ENCODE measurements around the gene UBE2R2.
"Not testable (repeated sequence)": the region's sequence is repeated elsewhere in the genome, so short reads cannot be mapped to it uniquely, and the experiment has no call there.

Gene UBE2R2

DNA sequence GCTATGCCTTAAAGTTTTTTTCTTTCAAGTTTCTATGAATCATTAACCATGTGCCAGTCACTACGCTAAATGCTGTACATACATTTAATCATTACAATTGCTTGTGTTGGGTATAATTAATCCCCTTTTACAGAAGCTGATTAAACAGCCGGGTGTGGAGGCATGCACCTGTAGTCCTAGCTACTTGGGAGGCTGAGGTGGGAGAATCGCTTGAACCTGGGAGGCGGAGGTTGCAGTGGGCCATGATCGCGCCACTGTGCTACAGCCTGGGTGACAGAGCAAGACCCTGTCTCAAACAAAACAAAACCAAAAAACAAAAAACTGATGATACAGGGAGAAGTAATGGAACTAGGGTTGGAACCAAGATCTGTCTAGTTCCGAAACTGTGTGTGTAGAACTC lies 1.2 kb upstream of the UBE2R2 start:
- H3K36me3 Mint-ChIP-seq: peaks cover 2% of the 10 kb centered on the region
- H3K27me3 Mint-ChIP-seq: no peaks in the 10 kb centered on the region
- peaks cover 49% of the 10 kb centered on the region for H3K4me1 Mint-ChIP-seq (ENCODE audit: low read depth)
- no peaks in the 10 kb centered on the region for H3K9me3 Mint-ChIP-seq (ENCODE audit: low read depth)
- peak overlapping the region; percentile 94 for H3K27ac Mint-ChIP-seq
- H3K4me3 Mint-ChIP-seq: peak overlapping the region; percentile 84

DNA sequence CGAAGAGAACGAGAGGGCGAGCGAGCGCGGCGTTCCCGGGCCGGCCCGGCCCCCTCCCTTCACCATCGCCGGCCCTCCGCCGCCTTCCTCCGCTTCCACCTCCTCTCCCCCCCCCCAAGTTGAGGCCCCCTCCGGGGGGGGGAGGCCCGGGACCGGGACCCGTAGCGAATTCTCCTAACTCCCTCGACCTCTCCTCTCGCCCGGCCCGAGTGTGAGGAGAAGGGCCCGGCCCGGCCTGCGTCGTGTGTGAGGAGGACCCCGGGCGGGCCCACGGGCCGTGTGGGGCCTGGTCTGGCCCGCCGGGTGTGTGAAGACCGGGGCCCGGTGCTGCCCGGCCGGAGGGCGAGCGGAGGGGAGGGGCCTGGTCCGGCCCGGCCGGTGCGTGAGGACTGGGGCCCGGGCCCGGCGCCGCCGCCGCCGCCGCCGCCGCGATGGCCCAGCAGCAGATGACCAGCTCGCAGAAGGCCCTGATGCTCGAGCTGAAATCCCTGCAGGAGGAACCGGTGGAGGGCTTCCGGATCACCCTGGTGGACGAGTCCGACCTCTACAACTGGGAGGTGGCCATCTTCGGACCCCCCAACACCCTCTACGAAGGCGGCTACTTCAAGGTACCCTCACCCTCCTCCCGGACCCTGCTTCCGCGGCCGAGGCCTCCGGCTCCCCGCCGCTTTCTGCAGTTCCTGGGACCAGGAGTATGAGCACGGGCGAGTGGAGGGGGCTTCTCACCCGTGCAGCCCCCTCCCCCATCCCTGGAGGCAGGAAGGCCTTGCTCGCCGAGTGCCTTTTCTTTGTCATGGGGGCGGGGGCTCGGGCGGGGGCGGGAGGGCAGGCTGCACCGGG lies 587 bp downstream of the UBE2R2 start:
- peaks cover 56% of the 10 kb centered on the region for H3K4me1 Mint-ChIP-seq (ENCODE audit: low read depth)
- H3K27ac Mint-ChIP-seq: no peak overlapping the region
- H3K36me3 Mint-ChIP-seq: peaks cover 2% of the 10 kb centered on the region
- peak overlapping the region; percentile 97 for H3K4me3 Mint-ChIP-seq
- H3K27me3 Mint-ChIP-seq: no peaks in the 10 kb centered on the region
- H3K9me3 Mint-ChIP-seq (ENCODE audit: low read depth): no peaks in the 10 kb centered on the region

DNA sequence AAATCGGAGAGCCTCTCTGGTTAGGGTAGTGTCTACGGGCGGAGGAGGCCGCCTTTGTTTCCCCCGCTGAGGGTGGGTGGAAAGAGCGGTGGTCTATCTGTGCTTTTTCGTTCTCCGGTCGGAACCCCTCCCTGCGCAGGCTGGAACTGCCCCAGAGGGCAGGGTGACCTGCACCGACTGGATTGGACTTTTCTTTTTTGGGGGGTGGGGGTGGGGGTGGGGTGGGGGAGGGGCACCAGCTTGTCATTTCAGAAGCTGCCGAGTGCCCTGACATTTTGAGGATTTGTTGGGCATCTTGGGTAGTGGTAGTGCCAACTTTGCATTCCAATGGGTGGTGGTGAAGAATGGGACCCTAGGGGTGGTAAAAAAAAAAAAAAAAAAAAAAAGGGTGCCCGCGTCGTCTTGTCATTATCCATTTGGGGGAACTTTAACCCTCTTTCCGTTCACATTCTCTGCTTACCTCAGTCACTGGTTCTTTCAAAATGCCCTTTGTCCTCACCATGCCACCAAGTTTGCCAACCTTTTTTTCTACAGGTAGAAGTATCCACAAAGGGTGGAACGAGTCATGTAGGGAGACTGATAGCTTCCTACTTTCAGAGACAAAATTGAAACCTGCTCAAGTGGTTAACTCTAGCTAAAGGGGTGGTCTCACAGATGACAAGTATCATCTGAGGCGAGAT lies 1.3 kb downstream of the UBE2R2 start:
- H3K9me3 Mint-ChIP-seq (ENCODE audit: low read depth): no peaks in the 10 kb centered on the region
- H3K4me3 Mint-ChIP-seq: peak overlapping the region; percentile 97
- H3K27ac Mint-ChIP-seq: peak overlapping the region; percentile 97
- H3K36me3 Mint-ChIP-seq: peaks cover 2% of the 10 kb centered on the region
- H3K4me1 Mint-ChIP-seq (ENCODE audit: low read depth): peaks cover 56% of the 10 kb centered on the region
- H3K27me3 Mint-ChIP-seq: no peaks in the 10 kb centered on the region

DNA sequence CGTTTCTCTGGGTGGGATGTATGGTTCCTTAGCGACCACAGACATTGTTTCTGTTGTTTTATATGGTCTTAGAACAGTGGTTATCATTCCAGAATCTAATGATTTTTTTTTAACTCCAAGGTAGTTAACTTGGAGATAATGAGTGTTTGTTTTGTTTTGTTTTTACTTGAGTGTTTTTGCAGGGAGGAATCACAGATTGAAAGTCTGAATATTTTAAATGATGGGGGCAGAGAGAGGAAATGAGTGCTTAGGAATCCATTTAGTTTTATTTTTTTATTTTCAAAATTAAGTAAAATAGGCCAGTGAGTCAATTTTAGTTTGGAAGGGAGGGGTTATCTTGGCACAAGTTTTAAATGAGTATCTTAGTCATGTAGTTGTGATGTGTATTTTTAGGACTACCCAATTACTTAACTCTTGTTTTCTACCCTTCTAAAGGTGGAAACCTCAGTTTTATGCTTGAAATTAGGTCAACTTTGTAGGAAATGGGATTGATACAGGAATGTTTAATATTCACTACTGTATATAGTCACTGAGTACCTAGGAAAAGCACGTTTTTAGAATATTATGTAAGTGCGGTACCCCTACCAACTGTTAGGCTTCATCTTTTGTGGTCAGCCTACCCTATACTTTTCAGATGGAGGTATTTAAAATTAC lies 2.0 kb downstream of the UBE2R2 start:
- Mint-ChIP-seq H3K27me3 (no peaks in the 10 kb centered on the region), H3K9me3 (ENCODE audit: low read depth) (no peaks in the 10 kb centered on the region), H3K4me1 (ENCODE audit: low read depth) (peaks cover 56% of the 10 kb centered on the region), H3K27ac (peak overlapping the region; percentile 97), H3K4me3 (peak overlapping the region; percentile 97), H3K36me3 (peaks cover 2% of the 10 kb centered on the region)

DNA sequence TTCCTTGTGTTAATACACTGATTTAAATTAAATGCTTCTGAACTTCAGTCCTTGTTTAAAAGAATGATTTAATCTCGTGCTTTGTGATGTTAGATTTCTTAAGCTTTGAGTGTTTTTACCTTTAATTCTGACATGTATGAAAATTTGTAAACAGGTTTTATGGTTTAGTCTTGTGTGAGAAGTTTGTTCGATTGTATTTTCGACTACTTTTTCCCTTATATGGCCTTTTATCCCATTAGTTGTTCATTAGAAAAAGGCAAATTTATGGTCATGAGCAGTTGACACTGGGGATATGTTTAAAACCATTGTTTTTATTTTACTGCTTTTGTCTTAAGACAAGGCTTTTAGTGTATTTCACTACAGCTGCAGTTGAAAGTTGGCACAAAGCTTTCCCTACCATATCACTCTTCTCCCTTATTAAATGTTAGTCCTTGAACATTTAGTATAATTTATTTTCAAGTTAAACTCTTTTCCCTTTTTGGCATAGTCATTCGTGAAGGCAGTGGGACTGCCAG lies 3.3 kb downstream of the UBE2R2 start:
- peak overlapping the region; percentile 97 for H3K4me3 Mint-ChIP-seq
- H3K27me3 Mint-ChIP-seq: no peaks in the 10 kb centered on the region
- H3K27ac Mint-ChIP-seq: no peak overlapping the region
- peaks cover 47% of the 10 kb centered on the region for H3K4me1 Mint-ChIP-seq (ENCODE audit: low read depth)
- H3K36me3 Mint-ChIP-seq: peaks cover 2% of the 10 kb centered on the region
- H3K9me3 Mint-ChIP-seq (ENCODE audit: low read depth): no peaks in the 10 kb centered on the region

DNA sequence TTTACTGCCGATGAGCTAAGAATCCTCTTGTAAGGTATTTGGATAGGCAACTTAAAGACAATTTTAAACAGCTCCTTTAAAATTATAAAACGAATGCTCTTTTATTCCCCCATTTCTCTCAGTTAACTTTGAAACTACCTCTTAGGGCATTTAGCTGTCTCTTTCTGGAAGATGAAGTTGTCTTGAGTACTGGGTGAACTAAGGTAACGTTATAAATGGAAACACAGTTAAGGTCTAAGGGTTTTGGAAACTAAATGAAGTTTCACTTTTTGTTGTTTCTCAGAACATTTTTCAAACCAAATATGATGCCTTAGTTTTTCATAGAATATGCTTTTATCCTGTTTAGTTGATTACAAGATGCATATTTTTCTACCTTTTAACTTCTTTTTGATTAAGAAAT lies 6.8 kb downstream of the UBE2R2 start:
- no peak overlapping the region for H3K4me3 Mint-ChIP-seq
- H3K36me3 Mint-ChIP-seq: no peaks in the 10 kb centered on the region
- no peak overlapping the region for H3K27ac Mint-ChIP-seq
- H3K27me3 Mint-ChIP-seq: no peaks in the 10 kb centered on the region
- H3K4me1 Mint-ChIP-seq (ENCODE audit: low read depth): peaks cover 35% of the 10 kb centered on the region
- H3K9me3 Mint-ChIP-seq (ENCODE audit: low read depth): no peaks in the 10 kb centered on the region

DNA sequence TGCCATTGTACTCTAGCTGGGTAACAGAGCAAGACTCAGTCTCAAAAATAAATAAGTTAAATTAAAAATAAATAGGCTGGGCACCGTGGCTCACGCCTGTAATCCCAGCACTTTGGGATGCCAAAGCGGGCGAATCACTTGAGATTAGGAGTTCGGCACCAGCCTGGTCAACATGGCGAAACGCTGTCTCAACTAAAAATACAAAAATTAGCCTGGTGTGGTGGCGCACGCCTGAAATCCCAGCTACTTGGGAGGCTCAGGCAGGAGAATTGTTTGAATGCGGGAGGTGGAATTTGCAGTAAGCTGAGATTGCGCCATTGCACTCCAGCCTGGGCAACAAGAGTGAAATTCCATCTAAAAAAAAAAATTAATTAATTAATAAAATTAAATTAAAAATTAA lies 10.3 kb downstream of the UBE2R2 start:
- not testable (repeated sequence) for H3K27ac Mint-ChIP-seq; H3K9me3 Mint-ChIP-seq (ENCODE audit: low read depth); H3K36me3 Mint-ChIP-seq; H3K27me3 Mint-ChIP-seq; H3K4me3 Mint-ChIP-seq
- peaks cover 12% of the 10 kb centered on the region for H3K4me1 Mint-ChIP-seq (ENCODE audit: low read depth)

DNA sequence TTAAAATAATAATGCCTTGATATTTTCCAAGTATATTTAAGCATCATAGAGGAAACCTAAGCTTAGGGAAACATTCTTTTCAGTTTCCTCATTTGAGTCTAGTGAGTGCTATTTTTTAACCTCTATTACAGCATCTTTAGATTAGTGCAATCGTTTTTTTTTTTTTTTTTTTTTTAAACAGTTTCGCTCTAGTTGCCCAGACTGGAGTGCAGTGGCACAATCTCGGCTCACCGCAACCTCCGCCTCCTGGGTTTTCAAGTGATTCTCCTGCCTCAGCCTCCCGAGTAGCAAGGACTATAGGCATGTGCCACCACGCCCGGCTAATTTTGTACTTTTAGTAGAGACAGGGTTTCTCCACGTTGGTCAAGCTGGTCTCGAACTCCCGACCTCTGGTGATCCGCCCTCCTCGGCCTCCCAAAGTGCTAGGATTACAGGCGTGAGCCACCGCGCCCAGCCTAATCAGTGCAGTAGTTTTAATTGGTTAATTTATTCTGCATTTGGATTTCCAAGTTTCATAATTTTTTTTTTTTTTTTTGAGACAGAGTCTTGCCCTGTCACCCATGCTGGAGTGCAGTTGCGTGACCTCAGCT lies 12.8 kb downstream of the UBE2R2 start:
- not testable (repeated sequence) for H3K36me3 Mint-ChIP-seq; H3K27me3 Mint-ChIP-seq; H3K4me3 Mint-ChIP-seq; H3K27ac Mint-ChIP-seq; H3K9me3 Mint-ChIP-seq (ENCODE audit: low read depth)
- H3K4me1 Mint-ChIP-seq (ENCODE audit: low read depth): peaks cover 14% of the 10 kb centered on the region

DNA sequence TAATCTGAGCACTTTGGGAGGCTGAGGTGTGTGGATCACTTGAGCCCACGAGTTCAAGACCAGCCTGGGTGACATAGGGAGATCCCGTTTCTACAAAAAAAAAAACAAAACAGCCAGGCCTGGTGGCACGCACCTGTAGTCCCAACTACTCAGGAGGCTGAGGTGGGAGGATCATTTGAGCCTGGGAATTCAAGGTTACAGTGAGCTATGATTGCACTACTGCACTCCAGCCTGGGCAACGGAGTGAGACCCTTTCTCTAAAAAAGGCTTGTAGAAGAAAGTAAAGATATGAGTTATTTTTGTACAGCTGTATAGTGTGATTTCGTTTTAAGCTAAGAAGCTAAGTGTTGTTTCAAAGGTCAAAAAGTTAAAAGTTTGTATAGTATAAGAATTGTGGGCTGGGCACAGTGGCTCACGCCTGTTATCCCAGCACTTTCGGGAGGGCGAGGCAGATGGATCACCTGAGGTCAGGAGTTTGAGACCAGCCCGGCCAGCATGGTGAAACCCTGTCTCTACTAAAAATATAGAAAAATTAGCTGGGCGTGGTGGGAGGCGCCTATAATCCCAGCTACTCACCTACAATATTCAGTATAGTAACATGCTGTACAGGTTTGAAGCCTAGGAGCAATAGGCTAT lies 18.8 kb downstream of the UBE2R2 start:
- Mint-ChIP-seq H3K9me3 (ENCODE audit: low read depth) (no peaks in the 10 kb centered on the region), H3K4me1 (ENCODE audit: low read depth) (peaks cover 45% of the 10 kb centered on the region), H3K36me3 (no peaks in the 10 kb centered on the region), H3K4me3 (no peak overlapping the region), H3K27ac (peak overlapping the region; percentile 50), H3K27me3 (no peaks in the 10 kb centered on the region)

DNA sequence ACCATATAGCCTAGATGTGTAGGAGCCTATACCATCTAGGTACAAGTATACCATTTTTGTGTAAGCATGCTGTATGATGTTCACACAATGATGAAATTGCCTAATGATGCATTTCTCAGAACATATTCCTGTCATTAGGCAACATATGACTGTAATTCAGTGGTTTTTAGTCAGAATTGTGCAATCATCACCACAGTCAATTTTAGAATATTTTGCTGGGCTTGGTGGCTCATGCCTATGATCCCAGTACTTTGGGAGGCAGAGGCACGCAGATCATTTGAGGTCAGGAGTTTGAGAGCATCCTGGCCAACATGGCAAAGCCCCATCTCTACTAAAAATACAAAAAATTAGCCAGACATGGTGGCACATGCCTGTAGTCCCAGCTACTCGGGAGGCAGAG lies 19.3 kb downstream of the UBE2R2 start:
- Mint-ChIP-seq H3K27ac (peak overlapping the region; percentile 22), H3K4me1 (ENCODE audit: low read depth) (peaks cover 48% of the 10 kb centered on the region)
- not testable (repeated sequence) for H3K36me3 Mint-ChIP-seq; H3K27me3 Mint-ChIP-seq; H3K9me3 Mint-ChIP-seq (ENCODE audit: low read depth); H3K4me3 Mint-ChIP-seq

DNA sequence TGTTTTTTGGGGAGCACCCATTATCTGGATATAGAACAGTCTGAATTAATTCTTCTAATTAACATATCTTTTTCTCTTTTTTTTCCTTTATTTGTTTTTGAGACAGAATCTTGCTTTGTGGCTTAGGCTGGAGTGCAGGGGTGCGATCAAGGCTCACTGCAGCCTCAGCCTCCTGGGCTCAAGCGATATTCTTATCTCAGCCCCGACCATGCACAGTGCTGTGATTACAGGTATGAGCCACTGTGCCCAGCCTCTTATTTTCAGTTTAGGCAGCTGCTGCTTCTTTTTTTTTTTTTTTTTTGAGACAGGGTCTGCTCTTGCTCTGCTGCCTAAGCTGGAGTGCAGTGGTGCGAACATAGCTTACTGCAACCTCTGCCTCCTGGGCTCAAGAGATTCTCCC lies 20.2 kb downstream of the UBE2R2 start:
- Mint-ChIP-seq H3K4me3 (no peak overlapping the region), H3K9me3 (ENCODE audit: low read depth) (no peaks in the 10 kb centered on the region), H3K36me3 (no peaks in the 10 kb centered on the region), H3K4me1 (ENCODE audit: low read depth) (peaks cover 54% of the 10 kb centered on the region), H3K27me3 (no peaks in the 10 kb centered on the region), H3K27ac (no peak overlapping the region)

DNA sequence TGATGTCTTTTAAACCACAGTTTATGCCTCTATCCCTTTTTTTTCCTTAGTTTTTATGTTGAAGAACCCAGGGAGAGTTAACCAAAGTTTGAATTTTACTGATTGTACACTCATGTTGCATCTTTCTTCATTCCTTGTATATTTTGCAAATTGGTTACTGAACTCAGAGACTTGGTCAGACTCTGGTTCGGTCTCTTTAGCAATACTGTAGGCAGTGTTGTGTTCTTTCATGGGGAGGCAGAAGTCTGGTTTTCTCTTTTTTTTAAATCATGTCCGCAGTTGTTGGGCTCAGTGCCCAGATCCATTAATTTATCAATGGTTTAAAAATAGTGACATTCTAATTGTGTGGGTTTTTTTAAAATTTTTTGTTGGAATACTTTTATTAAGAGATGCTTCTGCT lies 23.4 kb downstream of the UBE2R2 start:
- Mint-ChIP-seq H3K4me3 (no peak overlapping the region), H3K4me1 (ENCODE audit: low read depth) (peaks cover 57% of the 10 kb centered on the region), H3K9me3 (ENCODE audit: low read depth) (no peaks in the 10 kb centered on the region), H3K36me3 (no peaks in the 10 kb centered on the region), H3K27ac (no peak overlapping the region), H3K27me3 (no peaks in the 10 kb centered on the region)

DNA sequence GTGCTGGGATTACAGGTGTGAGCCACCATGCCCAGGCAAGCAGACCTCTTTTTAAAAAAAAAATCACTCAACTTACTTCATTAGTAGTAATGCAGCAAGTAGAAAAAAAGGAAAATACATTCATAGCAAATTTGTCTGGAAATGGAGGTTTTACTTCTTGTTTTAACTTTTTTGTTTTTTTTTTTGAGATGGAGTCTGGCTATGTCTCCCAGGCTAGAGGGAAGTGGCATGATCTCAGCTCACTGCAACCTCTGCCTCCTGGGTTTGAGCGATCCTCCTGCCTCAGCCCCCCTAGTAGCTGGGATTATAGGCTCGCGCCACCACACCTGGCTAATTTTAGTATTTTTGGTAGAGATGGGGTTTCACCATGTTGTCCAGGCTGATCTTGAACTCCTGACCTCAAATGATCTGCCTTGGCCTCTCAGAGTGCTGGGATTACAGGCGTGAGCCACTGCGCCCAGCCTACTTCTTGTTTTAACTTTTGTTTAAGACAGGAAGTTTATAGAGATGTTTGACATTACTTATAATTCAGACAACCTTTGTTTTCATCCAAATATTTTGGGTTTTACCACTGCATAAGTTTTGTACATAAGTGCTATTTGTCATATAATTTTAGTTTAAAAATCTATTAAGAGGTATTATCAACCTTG lies 26.5 kb downstream of the UBE2R2 start:
- Mint-ChIP-seq H3K36me3 (peaks cover 3% of the 10 kb centered on the region), H3K4me3 (no peak overlapping the region), H3K27ac (peak overlapping the region; percentile 54), H3K27me3 (no peaks in the 10 kb centered on the region), H3K4me1 (ENCODE audit: low read depth) (peaks cover 56% of the 10 kb centered on the region), H3K9me3 (ENCODE audit: low read depth) (no peaks in the 10 kb centered on the region)

DNA sequence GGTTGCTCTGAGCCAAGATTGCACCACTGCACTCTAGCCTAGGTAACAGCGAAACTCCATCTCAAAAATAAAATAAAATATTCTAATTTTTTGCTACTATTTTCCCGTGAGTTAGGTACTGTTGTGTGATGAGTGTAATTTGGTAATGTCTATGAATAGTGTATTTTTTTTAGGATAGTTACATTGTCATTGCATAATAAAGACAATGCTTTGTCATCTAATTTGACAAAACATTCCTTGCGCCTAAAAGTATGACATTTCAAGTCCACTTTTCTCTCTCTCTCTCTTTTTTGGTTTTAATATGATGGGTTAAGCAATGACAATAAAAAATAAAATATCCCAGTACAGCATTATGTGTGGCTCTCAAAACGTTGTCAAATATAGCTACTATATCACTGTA lies 29.3 kb downstream of the UBE2R2 start:
- Mint-ChIP-seq H3K4me3 (no peak overlapping the region), H3K4me1 (ENCODE audit: low read depth) (peaks cover 51% of the 10 kb centered on the region), H3K27ac (peak overlapping the region; percentile 0), H3K9me3 (ENCODE audit: low read depth) (no peaks in the 10 kb centered on the region), H3K36me3 (peaks cover 3% of the 10 kb centered on the region), H3K27me3 (no peaks in the 10 kb centered on the region)

All from activated naive CD8-positive, alpha-beta T cell (primary cell).